Liver (tissue), 9 donors: ENCODE measurements around the gene RFPL2. TPM values are rescaled to one million over a fixed set of nuclear protein-coding genes. Genes with fewer than 3 reads are reported as not detected.

Source experiments
- DNase-seq: peaks from one replicate; pipeline ENCODE4 v3.0.0-alpha.2; 2017; ENCODE audit warnings: low spot score
- H3K27ac ChIP-seq, 2 donors: one replicate each; pipeline ENCODE4 v1.7.0; 2013; ENCODE audit warnings: inconsistent platforms in 2 of 2, low read length in 2 of 2, control low read depth in 1 of 2, low read depth in 1 of 2, mild to moderate bottlenecking in 1 of 2
- H3K27me3 ChIP-seq, 4 donors: one replicate each; pipeline versions ENCODE4 v1.6.1 to v1.7.0; 2013; ENCODE audit warnings: low read length in 3 of 4, inconsistent platforms in 1 of 4, mild to moderate bottlenecking in 1 of 4, moderate library complexity in 1 of 4; ENCODE audit not compliant: control insufficient read depth in 4 of 4, insufficient read depth in 4 of 4
- H3K36me3 ChIP-seq, 4 donors: one replicate each; pipeline versions ENCODE4 v1.6.1 to v1.7.0; 2013; ENCODE audit warnings: low read length in 3 of 4, mild to moderate bottlenecking in 3 of 4, low read depth in 1 of 4, moderate library complexity in 1 of 4; ENCODE audit not compliant: control insufficient read depth in 4 of 4, insufficient read depth in 3 of 4
- H3K4me1 ChIP-seq, 4 donors: one replicate each; pipeline versions ENCODE4 v1.6.1 to v1.7.0; 2013; ENCODE audit warnings: low read length in 3 of 4, mild to moderate bottlenecking in 3 of 4, moderate library complexity in 1 of 4; ENCODE audit not compliant: control insufficient read depth in 4 of 4, insufficient read depth in 4 of 4
- H3K4me3 ChIP-seq, 3 donors: one replicate each; pipeline versions ENCODE4 v1.6.1 to v1.7.0; 2013; ENCODE audit warnings: low read length in 3 of 3, control low read depth in 1 of 3, low read depth in 1 of 3, mild to moderate bottlenecking in 1 of 3
- H3K9ac ChIP-seq, 2 donors: one replicate each; pipeline ENCODE4 v1.7.0; 2013; ENCODE audit warnings: low read length in 2 of 2, mild to moderate bottlenecking in 2 of 2, moderate library complexity in 2 of 2, control low read depth in 1 of 2, low read depth in 1 of 2
- H3K9me3 ChIP-seq, 4 donors: one replicate each; pipeline versions ENCODE4 v1.6.1 to v1.7.0; 2013; ENCODE audit warnings: low read length in 3 of 4; ENCODE audit not compliant: control insufficient read depth in 4 of 4
- EGR1 ChIP-seq, 2 donors: IDR thresholded peaks; 2 replicates each; pipeline ENCODE4 v1.6.1; 2016 to 2018; ENCODE audit warnings: antibody characterized with exemption in 2 of 2, low read depth in 2 of 2
- FOXA1 ChIP-seq: IDR thresholded peaks from 2 replicates; pipeline ENCODE4 v1.6.1; 2016; ENCODE audit warnings: antibody characterized with exemption
- FOXA2 ChIP-seq: IDR thresholded peaks from 2 replicates; pipeline ENCODE4 v1.6.1; 2016; ENCODE audit warnings: antibody characterized with exemption
- GABPA ChIP-seq, 2 donors: IDR thresholded peaks in 1 of 2; conservative IDR thresholded peaks in 1 of 2; 2 replicates each; pipeline ENCODE4 v1.6.1; 2016; ENCODE audit warnings: antibody characterized with exemption in 2 of 2, mild to moderate bottlenecking in 1 of 2, moderate library complexity in 1 of 2
- HNF4A ChIP-seq, 2 donors: conservative IDR thresholded peaks; 2 replicates each; pipeline ENCODE4 v1.6.1; 2016; ENCODE audit warnings: antibody characterized with exemption in 2 of 2, mild to moderate bottlenecking in 2 of 2
- HNF4G ChIP-seq: IDR thresholded peaks from 2 replicates; pipeline ENCODE4 v1.6.1; 2016; ENCODE audit warnings: antibody characterized with exemption
- JUND ChIP-seq, 2 donors: IDR thresholded peaks; 2 replicates each; pipeline ENCODE4 v1.6.1; 2016; ENCODE audit warnings: antibody characterized with exemption in 2 of 2
- NR2F2 ChIP-seq: IDR thresholded peaks from 2 replicates; pipeline ENCODE4 v1.6.1; 2016; ENCODE audit warnings: antibody characterized with exemption
- RAD21 ChIP-seq, 2 donors: IDR thresholded peaks; 2 replicates each; pipeline ENCODE4 v1.6.1; 2016; ENCODE audit warnings: antibody characterized with exemption in 2 of 2, mild to moderate bottlenecking in 2 of 2
- RXRA ChIP-seq, 2 donors: IDR thresholded peaks; 2 replicates each; pipeline ENCODE4 v1.6.1; 2017 to 2018; ENCODE audit warnings: antibody characterized with exemption in 2 of 2, mild to moderate bottlenecking in 1 of 2
- SP1 ChIP-seq: IDR thresholded peaks from 2 replicates; pipeline ENCODE4 v1.6.1; 2018; ENCODE audit warnings: antibody characterized with exemption, mild to moderate bottlenecking
- TAF1 ChIP-seq: conservative IDR thresholded peaks from 2 replicates; pipeline ENCODE4 v1.6.1; 2016; ENCODE audit warnings: antibody characterized with exemption, mild to moderate bottlenecking
- YY1 ChIP-seq: IDR thresholded peaks from 2 replicates; pipeline ENCODE4 v1.6.1; 2016; ENCODE audit warnings: antibody characterized with exemption, mild to moderate bottlenecking
- WGBS: extraction: QIAGEN DNeasy Blood & Tissue Kit; methylation state at CpG from one replicate; pipeline ENCODE4 v1.1.7; 2013; 5-methylcytosine and 5-hydroxymethylcytosine counted together
- polyA plus RNA-seq, 2 donors: library from polyadenylated mRNA; stranded (reverse) in 1 of 2; unstranded in 1 of 2; fragments of 200-250 nt in 1 of 2; fragments of >200 nt in 1 of 2; fragmentation: Nextera tagmentation in 1 of 2; extraction: Ambion mirVana in 1 of 2; gene quantifications; one replicate each; pipeline versions ENCODE4 v1.2.1 to v1.2.3, GENCODE V29; 2013 to 2015
- total RNA-seq, 2 donors: library from RNA; depleted of rRNA; stranded (reverse); fragments of >200 nt; gene quantifications; one replicate each; pipeline ENCODE4 v1.2.3, GENCODE V29; 2014
- TF ChIP-seq, protein P1 (sequence below): IDR thresholded peaks from 2 replicates; pipeline ENCODE4 v1.6.1; 2016; ENCODE audit warnings: antibody characterized with exemption
- TF ChIP-seq, protein P2 (sequence below): IDR thresholded peaks from 2 replicates; pipeline ENCODE4 v1.6.1; 2016; ENCODE audit warnings: antibody characterized with exemption
- TF ChIP-seq, protein P3 (sequence below): IDR thresholded peaks from 2 replicates; pipeline ENCODE4 v1.6.1; 2016; ENCODE audit warnings: antibody characterized with exemption, mild to moderate bottlenecking
- TF ChIP-seq, protein P4 (sequence below): fragments of 150-350 bp; IDR thresholded peaks from 2 replicates; pipeline ENCODE4 v1.5.1; 2017; ENCODE audit warnings: improper control_type of control experiment, low read depth, low read length; ENCODE audit not compliant: missing input control
- donor health status: healthy.
- donor health status: healthy.
- donor health status: healthy.
- donor health status: healthy.
- donor health status: healthy.

Gene RFPL2
- total and polyA plus RNA-seq, 4 donors, result under 0.01 to 0.98 (median 0.07) TPM; not detected in 1

DNA sequence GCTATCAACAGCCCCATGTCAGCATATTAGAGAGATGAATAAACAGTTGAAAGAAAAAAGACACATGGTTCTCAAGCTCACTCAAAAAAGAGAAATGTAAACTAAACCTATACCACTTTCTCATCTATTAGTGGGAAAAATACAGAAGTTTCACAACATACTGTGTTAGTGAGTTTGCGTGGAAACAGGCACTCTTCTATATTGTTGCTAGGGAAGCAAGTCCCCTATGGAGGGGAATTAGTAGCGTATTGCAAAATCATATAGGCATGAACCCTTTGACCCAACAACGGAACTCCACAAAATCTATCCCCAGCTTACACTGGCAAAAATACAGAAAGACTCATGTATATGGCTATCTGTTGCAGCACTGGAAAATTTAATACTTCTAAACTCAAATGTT is 14.2 kb upstream of the RFPL2 start:
- TF ChIP-seq HNF4G, result no peak
- TF ChIP-seq TAF1, result no peak
- TF ChIP-seq, protein P1, sequence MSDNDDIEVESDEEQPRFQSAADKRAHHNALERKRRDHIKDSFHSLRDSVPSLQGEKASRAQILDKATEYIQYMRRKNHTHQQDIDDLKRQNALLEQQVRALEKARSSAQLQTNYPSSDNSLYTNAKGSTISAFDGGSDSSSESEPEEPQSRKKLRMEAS, result no peak
- TF ChIP-seq RAD21 (IDR thresholded peaks at IDR 0.05), result no peak
- no peak for TF ChIP-seq GABPA (IDR thresholded peaks at IDR 0.05 in 1 of 2, conservative IDR thresholded peaks at IDR 0.05 in 1 of 2)
- TF ChIP-seq YY1, result no peak
- TF ChIP-seq, protein P2, sequence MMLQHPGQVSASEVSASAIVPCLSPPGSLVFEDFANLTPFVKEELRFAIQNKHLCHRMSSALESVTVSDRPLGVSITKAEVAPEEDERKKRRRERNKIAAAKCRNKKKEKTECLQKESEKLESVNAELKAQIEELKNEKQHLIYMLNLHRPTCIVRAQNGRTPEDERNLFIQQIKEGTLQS, result no peak
- TF ChIP-seq, protein P3, sequence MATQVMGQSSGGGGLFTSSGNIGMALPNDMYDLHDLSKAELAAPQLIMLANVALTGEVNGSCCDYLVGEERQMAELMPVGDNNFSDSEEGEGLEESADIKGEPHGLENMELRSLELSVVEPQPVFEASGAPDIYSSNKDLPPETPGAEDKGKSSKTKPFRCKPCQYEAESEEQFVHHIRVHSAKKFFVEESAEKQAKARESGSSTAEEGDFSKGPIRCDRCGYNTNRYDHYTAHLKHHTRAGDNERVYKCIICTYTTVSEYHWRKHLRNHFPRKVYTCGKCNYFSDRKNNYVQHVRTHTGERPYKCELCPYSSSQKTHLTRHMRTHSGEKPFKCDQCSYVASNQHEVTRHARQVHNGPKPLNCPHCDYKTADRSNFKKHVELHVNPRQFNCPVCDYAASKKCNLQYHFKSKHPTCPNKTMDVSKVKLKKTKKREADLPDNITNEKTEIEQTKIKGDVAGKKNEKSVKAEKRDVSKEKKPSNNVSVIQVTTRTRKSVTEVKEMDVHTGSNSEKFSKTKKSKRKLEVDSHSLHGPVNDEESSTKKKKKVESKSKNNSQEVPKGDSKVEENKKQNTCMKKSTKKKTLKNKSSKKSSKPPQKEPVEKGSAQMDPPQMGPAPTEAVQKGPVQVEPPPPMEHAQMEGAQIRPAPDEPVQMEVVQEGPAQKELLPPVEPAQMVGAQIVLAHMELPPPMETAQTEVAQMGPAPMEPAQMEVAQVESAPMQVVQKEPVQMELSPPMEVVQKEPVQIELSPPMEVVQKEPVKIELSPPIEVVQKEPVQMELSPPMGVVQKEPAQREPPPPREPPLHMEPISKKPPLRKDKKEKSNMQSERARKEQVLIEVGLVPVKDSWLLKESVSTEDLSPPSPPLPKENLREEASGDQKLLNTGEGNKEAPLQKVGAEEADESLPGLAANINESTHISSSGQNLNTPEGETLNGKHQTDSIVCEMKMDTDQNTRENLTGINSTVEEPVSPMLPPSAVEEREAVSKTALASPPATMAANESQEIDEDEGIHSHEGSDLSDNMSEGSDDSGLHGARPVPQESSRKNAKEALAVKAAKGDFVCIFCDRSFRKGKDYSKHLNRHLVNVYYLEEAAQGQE, result no peak
- TF ChIP-seq JUND (IDR thresholded peaks at IDR 0.05), result no peak
- TF ChIP-seq FOXA1, result no peak
- TF ChIP-seq SP1, result no peak
- no peak for TF ChIP-seq NR2F2
- TF ChIP-seq FOXA2, result no peak
- TF ChIP-seq RXRA (IDR thresholded peaks at IDR 0.05), result no peak
- no peak for TF ChIP-seq HNF4A (conservative IDR thresholded peaks at IDR 0.05)
- TF ChIP-seq, protein P4, sequence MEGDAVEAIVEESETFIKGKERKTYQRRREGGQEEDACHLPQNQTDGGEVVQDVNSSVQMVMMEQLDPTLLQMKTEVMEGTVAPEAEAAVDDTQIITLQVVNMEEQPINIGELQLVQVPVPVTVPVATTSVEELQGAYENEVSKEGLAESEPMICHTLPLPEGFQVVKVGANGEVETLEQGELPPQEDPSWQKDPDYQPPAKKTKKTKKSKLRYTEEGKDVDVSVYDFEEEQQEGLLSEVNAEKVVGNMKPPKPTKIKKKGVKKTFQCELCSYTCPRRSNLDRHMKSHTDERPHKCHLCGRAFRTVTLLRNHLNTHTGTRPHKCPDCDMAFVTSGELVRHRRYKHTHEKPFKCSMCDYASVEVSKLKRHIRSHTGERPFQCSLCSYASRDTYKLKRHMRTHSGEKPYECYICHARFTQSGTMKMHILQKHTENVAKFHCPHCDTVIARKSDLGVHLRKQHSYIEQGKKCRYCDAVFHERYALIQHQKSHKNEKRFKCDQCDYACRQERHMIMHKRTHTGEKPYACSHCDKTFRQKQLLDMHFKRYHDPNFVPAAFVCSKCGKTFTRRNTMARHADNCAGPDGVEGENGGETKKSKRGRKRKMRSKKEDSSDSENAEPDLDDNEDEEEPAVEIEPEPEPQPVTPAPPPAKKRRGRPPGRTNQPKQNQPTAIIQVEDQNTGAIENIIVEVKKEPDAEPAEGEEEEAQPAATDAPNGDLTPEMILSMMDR, result no peak
- TF ChIP-seq EGR1 (IDR thresholded peaks at IDR 0.05; ENCODE audit: low read depth in 2 of 2), result no peak
- Histone ChIP-seq H3K4me3 (no peak overlapping the region), H3K4me1 (no peaks in the 10 kb centered on the region), H3K27me3 (no peaks in the 10 kb centered on the region), H3K9ac (no peak overlapping the region), H3K27ac (no peak overlapping the region), H3K9me3 (no peaks in the 10 kb centered on the region), H3K36me3 (no peaks in the 10 kb centered on the region)
- WGBS, result 87% methylated on average over 3 of the region's 3 CpGs
- no peak for DNase-seq

DNA sequence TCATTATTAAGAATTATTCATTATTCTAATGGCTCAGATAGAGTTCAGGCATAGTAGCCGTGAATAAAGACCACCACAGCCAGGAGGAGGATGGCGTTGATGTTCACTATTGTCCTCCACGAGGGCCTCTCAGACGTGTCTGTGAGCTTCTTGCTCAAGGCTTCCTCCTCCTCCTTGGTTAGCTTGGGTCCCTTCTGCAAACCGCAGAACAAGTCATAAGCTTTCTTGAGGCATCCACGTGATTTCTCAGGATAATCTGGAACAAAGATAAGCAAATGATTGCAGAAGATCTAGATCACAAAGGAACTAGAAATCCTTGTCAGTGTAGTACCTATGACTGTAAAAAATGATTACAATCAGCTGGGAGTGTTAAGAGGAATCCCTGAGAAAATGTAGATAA is 13.6 kb upstream of the RFPL2 start:
- Histone ChIP-seq H3K9me3 (no peaks in the 10 kb centered on the region), H3K9ac (no peak overlapping the region), H3K4me3 (no peak overlapping the region), H3K4me1 (no peaks in the 10 kb centered on the region), H3K27me3 (no peaks in the 10 kb centered on the region), H3K36me3 (no peaks in the 10 kb centered on the region), H3K27ac (no peak overlapping the region)
- WGBS, result 77% methylated on average over 6 of the region's 6 CpGs
- DNase-seq, result no peak
- TF ChIP-seq, protein P3, result no peak
- TF ChIP-seq SP1 (no peak), GABPA (IDR thresholded peaks at IDR 0.05 in 1 of 2, conservative IDR thresholded peaks at IDR 0.05 in 1 of 2) (no peak), RAD21 (IDR thresholded peaks at IDR 0.05) (no peak), FOXA2 (no peak), EGR1 (IDR thresholded peaks at IDR 0.05; ENCODE audit: low read depth in 2 of 2) (no peak), TAF1 (no peak), RXRA (IDR thresholded peaks at IDR 0.05) (no peak), FOXA1 (no peak), NR2F2 (no peak), JUND (IDR thresholded peaks at IDR 0.05) (no peak), HNF4G (no peak)
- TF ChIP-seq, protein P4, result no peak
- TF ChIP-seq, protein P2, result no peak
